BJ (cell line): Measurements from ENCODE around the gene DCTN5. TPM values are rescaled to one million over a fixed set of nuclear protein-coding genes. Genes with fewer than 3 reads are reported as not detected.

ENCODE experiments used
- CTCF ChIA-PET: fragments of 350-600 bp; formaldehyde crosslinking; extraction: SDS; loops from one replicate; lab custom pipeline; 2021; ENCODE audit warnings: antibody characterized with exemption, inconsistent platforms; lab: Yijun Ruan, JAX
- POLR2A ChIA-PET: fragments of 300-600 bp; sonication (Branson Sonifier 250); formaldehyde crosslinking; extraction: SDS; loops from one replicate; lab custom pipeline; 2021; ENCODE audit warnings: antibody characterized with exemption; lab: Charles Lee
- DNase-seq: peaks from one replicate; pipeline ENCODE4 v3.0.0-alpha.2; 2011; ENCODE audit warnings: low read depth
- H3K27me3 ChIP-seq: 2 replicates; pipeline ENCODE4 v1.6.0; 2011; ENCODE audit warnings: low read length; ENCODE audit not compliant: control insufficient read depth, insufficient read depth
- H3K36me3 ChIP-seq: 2 replicates; pipeline ENCODE4 v1.5.1; 2011; ENCODE audit warnings: low read length; ENCODE audit not compliant: control insufficient read depth, insufficient read depth
- H3K4me3 ChIP-seq: 2 replicates; pipeline ENCODE4 v1.5.1; 2011; ENCODE audit warnings: low read depth, mild to moderate bottlenecking, control low read depth, low read length
- CTCF ChIP-seq: IDR thresholded peaks from 2 replicates; pipeline ENCODE4 v1.5.1; 2011; ENCODE audit warnings: low read depth, mild to moderate bottlenecking, control low read depth, inconsistent platforms, low read length, moderate library complexity; ENCODE audit not compliant: insufficient read depth
- polyA plus RNA-seq: library from polyadenylated mRNA; depleted of rRNA; stranded (reverse); fragments of >200 nt; gene quantifications from 2 replicates; pipeline ENCODE4 v1.2.3, GENCODE V29; 2011

DCTN5 gene
- polyA plus RNA-seq, 1 experiment: 54.0 TPM

- Histone ChIP-seq H3K36me3 (no peaks in the 10 kb centered on the region), H3K27me3 (no peaks in the 10 kb centered on the region; the same call in 1 of the 2 replicates), H3K4me3 (no peak overlapping the region)
- no peak for TF ChIP-seq CTCF
- ChIA-PET CTCF (no interaction called here), POLR2A (no interaction called here)
- no peak for DNase-seq
Measured at GRCh38 chr16:23705517-23705902, 64.2 kb downstream of the DCTN5 start.

GRCh38 chr16:23706439-23706838 lies 65.2 kb downstream of the DCTN5 start:
- H3K27me3 ChIP-seq: no peaks in the 10 kb centered on the region; the same call in 1 of the 2 replicates
- DNase-seq: no peak
- TF ChIP-seq CTCF: no peak
- ChIA-PET CTCF (no interaction called here), POLR2A (no interaction called here)
- no peak overlapping the region for H3K4me3 ChIP-seq
- H3K36me3 ChIP-seq: no peaks in the 10 kb centered on the region

- TF ChIP-seq CTCF: no peak
- DNase-seq: no peak
- ChIA-PET CTCF (interaction anchor here (1.1 to 1.7 kb wide), 2 partner anchors 9 kb away, joined by 4 read pairs; no protein-coding TSS in a partner anchor), POLR2A (no interaction called here)
- H3K27me3 ChIP-seq: peaks cover 10% of the 10 kb centered on the region
- H3K36me3 ChIP-seq: no peaks in the 10 kb centered on the region
- no peak overlapping the region for H3K4me3 ChIP-seq
Measured at GRCh38 chr16:23709536-23709935, 68.3 kb downstream of the DCTN5 start.

- DNase-seq: no peak
- no peak for TF ChIP-seq CTCF
- H3K27me3 ChIP-seq: peaks cover 10% of the 10 kb centered on the region
- H3K4me3 ChIP-seq: no peak overlapping the region
- no peaks in the 10 kb centered on the region for H3K36me3 ChIP-seq
- ChIA-PET CTCF (interaction anchor here (1.1 to 1.7 kb wide), 2 partner anchors 9 to 10 kb away, joined by 4 read pairs; no protein-coding TSS in a partner anchor), POLR2A (no interaction called here)
Measured at GRCh38 chr16:23710008-23710407, 68.7 kb downstream of the DCTN5 start.

- peaks cover 10% of the 10 kb centered on the region for H3K27me3 ChIP-seq
- CTCF ChIA-PET: interaction anchor here (1.7 kb wide), 1 partner anchor 10 kb away, joined by 4 read pairs; no protein-coding TSS in a partner anchor
- no peak for DNase-seq
- TF ChIP-seq CTCF: no peak
- no peak overlapping the region for H3K4me3 ChIP-seq
- no peaks in the 10 kb centered on the region for H3K36me3 ChIP-seq
- POLR2A ChIA-PET: no interaction called here
Measured at GRCh38 chr16:23710504-23710903, 69.2 kb downstream of the DCTN5 start.
